Neuronal stem cell (in vitro differentiated cells): Measurements from ENCODE around the gene YBX2. TPM values are rescaled to one million over a fixed set of nuclear protein-coding genes. Genes with fewer than 3 reads are reported as not detected.

Source experiments
- DNase-seq: peaks from one replicate; pipeline ENCODE4 v3.0.0-alpha.2; 2013; ENCODE audit warnings: low spot score
- H2AFZ ChIP-seq: one replicate; pipeline ENCODE4 v1.6.1; 2013; ENCODE audit warnings: mild to moderate bottlenecking, low read length, inconsistent platforms
- H2AK5ac ChIP-seq: 2 replicates; pipeline ENCODE4 v1.6.1; 2013; ENCODE audit warnings: low read depth, mild to moderate bottlenecking, inconsistent platforms, low read length, moderate library complexity, mixed read lengths
- H2BK120ac ChIP-seq: 2 replicates; pipeline ENCODE4 v1.6.1; 2013; ENCODE audit warnings: low read depth, mild to moderate bottlenecking, inconsistent platforms, low read length, moderate library complexity, mixed read lengths
- H2BK12ac ChIP-seq: one replicate; pipeline ENCODE4 v1.6.1; 2013; ENCODE audit warnings: low read length, inconsistent platforms
- H2BK15ac ChIP-seq: 2 replicates; pipeline ENCODE4 v1.6.1; 2013; ENCODE audit warnings: mild to moderate bottlenecking, low read length, inconsistent platforms, mixed read lengths
- H2BK5ac ChIP-seq: one replicate; pipeline ENCODE4 v1.6.1; 2013; ENCODE audit warnings: inconsistent platforms, mild to moderate bottlenecking, low read length, moderate library complexity
- H3K14ac ChIP-seq: one replicate; pipeline ENCODE4 v1.6.1; 2013; ENCODE audit warnings: low read length, inconsistent platforms
- H3K18ac ChIP-seq: 2 replicates; pipeline ENCODE4 v1.6.1; 2013; ENCODE audit warnings: low read length, inconsistent platforms
- H3K23ac ChIP-seq: 2 replicates; pipeline ENCODE4 v1.6.1; 2013; ENCODE audit warnings: low read depth, mild to moderate bottlenecking, mixed read lengths, low read length, inconsistent platforms; ENCODE audit not compliant: poor library complexity
- H3K27ac ChIP-seq: replicated peaks from 3 replicates; pipeline ENCODE4 v1.5.1; 2013; ENCODE audit warnings: low read length, inconsistent platforms
- H3K27me3 ChIP-seq, 3 experiments: 2 replicates each; pipeline ENCODE4 v1.6.1; 2013; ENCODE audit warnings: low read length in 3 of 3, mild to moderate bottlenecking in 2 of 3, inconsistent platforms in 1 of 3, low read depth in 1 of 3, mixed read lengths in 1 of 3, moderate library complexity in 1 of 3; ENCODE audit not compliant: control insufficient read depth in 3 of 3, insufficient read depth in 3 of 3
- H3K36me3 ChIP-seq, 2 donors: replicated peaks in 1 of 2; 2 replicates each; pipeline ENCODE4 v1.6.1; 2013; ENCODE audit warnings: low read length in 2 of 2; ENCODE audit not compliant: control insufficient read depth in 2 of 2, insufficient read depth in 2 of 2
- H3K4ac ChIP-seq: 2 replicates; pipeline ENCODE4 v1.6.1; 2013; ENCODE audit warnings: inconsistent platforms, mild to moderate bottlenecking, low read length, moderate library complexity
- H3K4me1 ChIP-seq, 2 donors: 1 replicate in 1 of 2; 2 replicates in 1 of 2; pipeline ENCODE4 v1.6.1; 2013; ENCODE audit warnings: low read length in 2 of 2, low read depth in 1 of 2; ENCODE audit not compliant: control insufficient read depth in 2 of 2, insufficient read depth in 1 of 2
- H3K4me2 ChIP-seq: one replicate; pipeline ENCODE4 v1.6.1; 2013; ENCODE audit warnings: mild to moderate bottlenecking, low read length, inconsistent platforms; ENCODE audit not compliant: insufficient read depth, poor library complexity, severe bottlenecking
- H3K4me3 ChIP-seq, 2 donors: 2 replicates each; pipeline ENCODE4 v1.5.1; 2013; ENCODE audit warnings: low read length in 2 of 2, mild to moderate bottlenecking in 2 of 2, inconsistent platforms in 1 of 2, moderate library complexity in 1 of 2
- H3K79me1 ChIP-seq: one replicate; pipeline ENCODE4 v1.6.1; 2013; ENCODE audit warnings: low read depth, mild to moderate bottlenecking, inconsistent platforms, low read length, moderate library complexity
- H3K9ac ChIP-seq: one replicate; pipeline ENCODE4 v1.6.1; 2013; ENCODE audit warnings: mild to moderate bottlenecking, low read depth, low read length, inconsistent platforms; ENCODE audit not compliant: poor library complexity
- H3K9me3 ChIP-seq, 2 donors: replicated peaks in 1 of 2; 2 replicates each; pipeline versions ENCODE3 to v1.6.1; 2013; ENCODE audit warnings: low read length in 2 of 2, mild to moderate bottlenecking in 2 of 2, inconsistent platforms in 1 of 2, low read depth in 1 of 2, mixed read lengths in 1 of 2, moderate library complexity in 1 of 2; ENCODE audit not compliant: control insufficient read depth in 2 of 2, insufficient read depth in 1 of 2
- H4K8ac ChIP-seq: one replicate; pipeline ENCODE4 v1.6.1; 2013; ENCODE audit warnings: low read depth, mild to moderate bottlenecking, inconsistent platforms, low read length, moderate library complexity
- H4K91ac ChIP-seq: one replicate; pipeline ENCODE4 v1.6.1; 2013; ENCODE audit warnings: low read length, low read depth, mild to moderate bottlenecking, inconsistent platforms; ENCODE audit not compliant: poor library complexity
- WGBS, 2 donors: extraction: QIAGEN DNeasy Blood & Tissue Kit; methylation state at CpG; one replicate each; pipeline ENCODE4 v1.1.7; 2013; ENCODE audit warnings: missing lambda C conversion rate in 2 of 2, mixed read lengths in 1 of 2; ENCODE audit not compliant: insufficient read length in 2 of 2, insufficient replicate concordance in 1 of 2; ENCODE audit errors: extremely low coverage in 2 of 2; 5-methylcytosine and 5-hydroxymethylcytosine counted together
- small RNA-seq: library from polyadenylated mRNA; stranded (forward); fragments of <200 nt; extraction: miRNeasy Mini kit (QIAGEN cat#:217004); gene quantifications from one replicate; pipeline ENCODE3, GENCODE V24; 2013; ENCODE audit not compliant: insufficient read depth

YBX2 gene

GRCh38 chr17:7238420-7239090 is 55.9 kb downstream of the YBX2 start:
- H3K14ac ChIP-seq = peak overlapping the region; percentile 76

More at GRCh38 chr17:7238420-7239090, 55.9 kb downstream of the YBX2 start:
- Histone ChIP-seq H2AK5ac (peak overlapping the region; percentile 97), H2BK5ac (peak overlapping the region; percentile 97), H3K79me1 (peaks cover 18% of the 10 kb centered on the region), H3K4me1 (peaks cover 12 to 30% of the 10 kb centered on the region in 2 donors), H4K91ac (no peak overlapping the region), H2BK15ac (peak overlapping the region; percentile 69), H2BK120ac (peak overlapping the region; percentile 18), H3K27me3 (no peaks in the 10 kb centered on the region), H3K9me3 (no peaks in the 10 kb centered on the region), H3K4me2 (peak overlapping the region; percentile 41), H3K27ac (peak overlapping the region; percentile 63), H4K8ac (no peak overlapping the region), H2BK12ac (no peak overlapping the region), H3K23ac (peak overlapping the region; percentile 82), H3K36me3 (peaks cover 38 to 53% of the 10 kb centered on the region in 2 donors), H3K4me3 (peak overlapping the region; percentile 93 to 97), H3K18ac (peak overlapping the region; percentile 97), H3K4ac (no peak overlapping the region), H2AFZ (peak overlapping the region; percentile 42), H3K9ac (peak overlapping the region; percentile 94)
- DNase-seq = no peak
- WGBS, 2 donors = no CpG with 5 or more reads among the region's 39 CpGs

Small RNAs within 50 kb of the gene (small RNA-seq; reads per million reads assigned to genes)
- gene AC026954.2 (not detected), gene RF00019 (not detected)
